HG02981 (cell line): ENCODE results near the gene KCNK5.

Source experiments
- ATAC-seq: cut with Tn5 transposase; IDR thresholded peaks from one replicate; pipeline ENCODE4 v1.9.1; 2021; ENCODE audit warnings: mild to moderate bottlenecking, moderate library complexity; ENCODE audit not compliant: unreplicated experiment

Gene KCNK5

GRCh38 chr6:39243809-39244208 lies 14.5 kb upstream of the KCNK5 start:
- no peak for ATAC-seq

DNA sequence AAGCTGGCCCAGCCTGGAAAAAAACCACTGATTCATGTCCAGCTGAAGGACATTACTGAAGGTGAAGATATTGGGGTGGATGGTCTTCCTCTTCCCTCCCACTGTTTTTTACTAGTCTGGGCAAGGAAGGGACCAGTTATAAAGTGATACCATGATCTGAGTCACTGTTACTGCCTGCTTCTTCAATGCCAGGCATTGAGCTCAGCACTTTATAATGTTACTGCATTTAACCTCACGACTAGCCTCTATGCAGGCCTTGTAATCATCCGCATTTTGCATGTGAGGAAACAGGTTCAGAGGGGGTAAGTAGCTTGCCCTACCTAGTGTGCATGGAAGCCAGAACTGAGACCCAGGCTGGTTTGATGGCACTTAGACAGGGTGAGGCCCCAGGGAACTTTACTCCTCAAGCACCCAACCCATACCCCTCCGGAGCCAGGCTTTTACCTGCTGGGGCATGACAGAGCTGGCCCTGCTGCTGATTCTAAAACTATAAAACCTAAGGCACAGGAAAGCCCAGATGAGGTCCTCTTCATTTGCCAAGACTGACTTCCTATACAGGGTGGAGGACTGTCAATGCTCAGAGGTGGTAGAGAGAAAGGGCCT lies 11.0 kb upstream of the KCNK5 start:
- no peak for ATAC-seq

DNA sequence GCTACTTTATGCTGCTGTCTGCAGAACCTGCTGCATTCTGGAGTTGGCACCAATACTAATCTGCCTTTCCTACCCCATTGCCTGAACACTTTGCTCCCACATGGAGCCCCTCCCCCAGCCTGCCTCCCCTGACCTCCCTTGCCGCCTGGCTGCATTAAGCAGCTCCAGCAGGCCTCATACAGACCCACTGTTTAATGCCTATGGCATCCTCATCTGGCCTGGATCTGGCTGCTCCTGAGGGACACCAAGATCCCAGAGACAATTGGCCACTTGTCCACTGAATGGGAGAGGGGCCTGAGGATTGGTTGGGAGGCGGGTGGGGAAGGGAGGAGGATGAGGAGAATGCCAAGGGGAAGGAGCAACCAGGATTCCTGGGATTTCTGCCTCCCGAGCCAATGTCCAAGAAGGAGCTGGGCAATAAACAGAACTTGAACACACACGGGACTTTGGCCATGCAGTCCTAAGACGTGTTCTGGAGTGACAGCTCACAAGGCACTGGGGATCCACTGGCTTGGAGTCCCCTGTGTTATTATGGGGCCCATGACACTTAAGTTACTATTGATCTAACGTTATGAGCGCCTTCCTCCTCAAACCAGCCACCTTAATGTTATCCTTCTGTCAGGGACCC lies 10.4 kb upstream of the KCNK5 start:
- no peak for ATAC-seq

DNA sequence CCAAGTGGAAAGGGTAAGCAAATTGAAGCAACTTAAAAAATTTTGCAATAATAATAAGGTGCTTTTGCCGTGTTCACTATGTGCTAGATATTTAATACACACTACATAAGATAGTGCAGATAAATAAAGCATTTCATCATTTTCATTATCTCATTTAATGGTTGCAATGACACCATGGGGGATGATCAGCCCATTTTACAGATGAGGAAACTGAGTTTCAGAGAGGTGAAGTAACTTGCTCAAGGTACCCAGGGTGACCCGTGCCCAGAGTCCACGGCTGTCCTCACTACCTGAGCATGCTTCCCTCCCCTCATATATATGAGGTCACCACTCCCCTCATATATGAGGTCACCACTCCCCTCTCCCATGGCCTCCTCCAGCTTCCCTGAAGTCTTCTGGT lies 7.5 kb upstream of the KCNK5 start:
- no peak for ATAC-seq

DNA sequence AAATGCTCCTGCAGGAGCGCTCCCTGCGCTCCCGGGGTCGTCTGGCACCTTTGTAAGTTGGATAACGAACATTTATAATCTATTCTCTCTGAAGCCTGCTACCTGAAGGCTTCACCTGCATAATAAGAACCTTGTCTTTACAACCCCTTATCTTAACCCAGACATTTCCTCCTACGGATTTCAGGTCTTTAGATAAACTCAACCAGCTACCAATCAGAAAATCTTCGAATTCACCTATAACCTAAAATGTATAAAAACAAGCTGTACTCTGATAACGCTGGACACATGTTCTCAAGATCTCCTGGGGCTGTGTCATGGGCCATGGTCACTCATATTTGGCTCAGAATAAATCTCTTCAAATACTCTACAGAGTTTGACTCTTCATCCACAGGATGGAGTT lies 4.1 kb upstream of the KCNK5 start:
- no peak for ATAC-seq

DNA sequence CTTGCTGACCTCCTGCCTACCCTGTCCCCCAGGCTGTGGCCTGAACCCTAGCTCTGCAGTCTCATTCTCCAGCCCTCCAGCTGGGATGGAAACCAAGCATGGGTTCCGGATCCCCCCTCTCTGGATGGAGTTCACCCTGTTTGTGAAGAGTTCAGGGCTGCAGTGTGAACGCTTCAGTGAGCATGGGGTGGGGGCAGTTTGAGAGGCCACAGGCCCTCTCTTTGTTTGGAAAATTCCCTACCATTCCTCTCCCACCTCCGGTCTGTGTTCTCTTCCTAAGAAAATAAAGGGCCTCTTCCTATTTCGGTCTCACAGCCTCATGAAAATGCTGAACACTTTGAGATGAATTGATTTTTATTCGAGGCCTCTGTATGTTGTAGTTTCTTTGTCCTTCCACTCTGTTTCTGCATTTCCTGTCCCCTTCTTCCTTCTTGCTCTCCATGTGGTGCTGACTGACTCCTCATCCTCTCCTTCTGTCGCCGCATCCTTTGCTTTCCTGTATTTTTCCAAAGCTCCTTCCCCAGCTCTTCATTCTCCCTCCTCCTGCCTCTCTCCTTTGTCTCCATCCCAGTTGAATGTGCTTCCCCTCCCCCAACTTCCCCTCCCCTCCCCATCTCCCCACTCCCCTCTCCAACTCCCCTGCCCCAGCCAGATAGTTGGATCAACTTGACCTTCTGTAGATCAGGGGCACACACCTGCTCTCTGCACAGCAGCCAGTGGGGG lies 2.4 kb upstream of the KCNK5 start:
- no peak for ATAC-seq

DNA sequence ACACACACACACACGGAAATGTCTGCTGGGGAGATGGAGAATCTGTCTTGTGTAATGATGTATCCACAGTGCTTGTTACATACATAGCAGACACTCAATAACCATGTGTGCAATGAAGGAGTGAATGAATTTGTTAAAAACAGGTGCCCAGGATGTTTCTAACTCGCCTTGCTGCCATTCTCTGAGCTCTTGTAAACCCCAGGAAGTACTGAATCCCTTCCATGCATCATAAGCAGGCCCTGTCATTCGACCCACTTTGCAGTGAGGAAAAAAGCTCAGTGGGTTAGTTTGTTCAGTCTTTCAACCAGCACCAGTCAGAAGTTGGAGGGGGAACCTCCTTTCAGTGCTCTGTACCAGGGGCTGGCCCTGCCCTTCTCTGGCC lies 1.4 kb upstream of the KCNK5 start:
- no peak for ATAC-seq

GRCh38 chr6:39228111-39228971 lies 934 bp downstream of the KCNK5 start:
- no peak for ATAC-seq

DNA sequence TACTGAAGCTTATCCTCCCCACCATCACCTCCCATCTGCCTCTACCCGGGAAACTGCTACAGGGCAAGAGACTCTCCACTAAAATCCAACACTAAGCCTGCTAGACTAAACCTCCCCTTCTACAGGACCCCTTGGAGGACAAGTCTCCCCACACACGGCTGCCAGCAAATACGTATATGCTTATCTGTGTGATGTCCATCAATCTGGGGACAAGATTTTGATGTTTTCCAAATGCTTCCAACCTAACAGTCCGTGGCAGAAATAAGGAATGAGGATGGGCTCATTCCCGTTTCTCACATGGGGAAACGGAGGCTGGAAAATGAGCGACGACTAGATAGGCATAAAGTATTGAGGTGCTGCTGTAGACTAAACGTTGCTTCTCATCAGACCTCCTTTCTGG lies 1.8 kb downstream of the KCNK5 start:
- no peak for ATAC-seq

- no peak for ATAC-seq
Measured at GRCh38 chr6:39226639-39227329, 2.5 kb downstream of the KCNK5 start.

DNA sequence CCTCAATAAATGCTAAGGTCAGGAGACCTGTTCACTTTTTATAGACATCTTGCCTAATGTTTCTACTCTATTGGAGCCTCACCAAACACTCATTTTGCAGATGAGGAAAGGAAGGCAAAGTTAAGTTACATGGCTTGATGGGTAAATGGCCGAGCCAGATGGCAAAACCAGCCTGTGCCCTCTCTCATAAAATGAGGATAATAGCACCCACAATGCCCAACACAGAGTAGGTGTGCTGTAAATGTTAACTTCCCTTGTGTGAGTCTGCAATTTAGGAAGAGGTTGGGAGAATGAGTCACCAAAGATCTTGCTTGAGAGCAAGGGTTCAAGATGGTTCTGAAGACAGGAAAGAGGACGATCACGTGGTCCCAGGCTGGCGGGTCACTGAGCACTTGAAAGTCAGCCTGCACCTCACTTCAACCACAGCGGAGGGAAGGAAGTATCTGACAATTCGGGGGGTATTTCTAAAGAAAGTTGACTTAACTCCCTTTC lies 3.3 kb downstream of the KCNK5 start:
- no peak for ATAC-seq

- ATAC-seq, result no peak
Measured at GRCh38 chr6:39225543-39225942, 3.7 kb downstream of the KCNK5 start.

DNA sequence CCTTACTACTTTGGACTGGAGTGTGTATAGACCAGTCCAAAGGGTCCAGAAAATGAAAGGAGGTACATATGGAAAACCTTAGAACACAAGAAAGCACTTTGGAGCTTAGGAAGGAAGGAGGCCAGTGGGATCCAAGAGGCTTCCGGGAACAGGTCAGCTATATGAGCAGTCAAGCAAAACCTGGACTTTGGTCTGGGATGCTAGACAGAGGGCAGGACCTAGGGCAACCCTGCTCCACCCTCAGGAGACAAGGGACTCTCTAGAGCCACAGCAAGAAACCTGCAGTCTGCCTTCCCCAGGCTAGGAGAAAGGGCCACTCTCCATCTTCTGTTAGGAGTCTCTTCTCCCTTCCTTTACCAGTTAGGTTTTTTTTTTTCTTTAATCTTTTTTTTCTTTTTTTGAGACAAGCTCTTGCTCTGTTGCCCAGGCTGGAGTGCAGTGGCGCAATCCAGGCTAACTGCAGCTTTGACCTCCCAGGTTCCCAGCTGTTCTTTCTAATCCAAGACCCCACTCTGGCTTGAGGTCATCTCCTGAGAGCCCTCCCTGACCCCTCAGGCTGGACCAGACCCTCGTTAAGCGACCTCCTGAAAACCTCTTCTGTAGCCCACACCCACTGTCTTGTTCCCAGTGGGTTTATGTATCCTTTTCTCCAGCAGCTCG lies 4.6 kb downstream of the KCNK5 start:
- no peak for ATAC-seq

GRCh38 chr6:39224011-39224410 lies 5.3 kb downstream of the KCNK5 start:
- ATAC-seq, result no peak

- no peak for ATAC-seq
Measured at GRCh38 chr6:39223555-39223954, 5.7 kb downstream of the KCNK5 start.

DNA sequence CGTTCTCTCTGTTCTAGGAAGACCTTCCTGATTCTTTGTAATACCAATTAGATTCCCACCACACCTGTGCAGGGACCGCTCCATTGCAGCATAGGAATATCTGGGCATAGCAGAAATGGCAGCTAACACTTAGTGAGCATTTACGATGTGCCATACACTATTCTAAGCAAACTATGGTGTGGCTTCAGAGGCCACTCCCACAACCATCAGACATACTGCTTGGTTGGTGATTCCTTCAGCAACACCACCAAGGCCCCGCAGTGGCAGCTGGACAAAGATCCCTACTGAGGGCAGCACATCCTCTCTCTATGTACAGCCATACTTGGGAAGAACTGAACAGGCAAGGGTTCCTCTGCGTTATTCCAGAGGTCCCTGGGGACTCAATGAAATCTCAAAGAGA lies 6.2 kb downstream of the KCNK5 start:
- ATAC-seq, result no peak

DNA sequence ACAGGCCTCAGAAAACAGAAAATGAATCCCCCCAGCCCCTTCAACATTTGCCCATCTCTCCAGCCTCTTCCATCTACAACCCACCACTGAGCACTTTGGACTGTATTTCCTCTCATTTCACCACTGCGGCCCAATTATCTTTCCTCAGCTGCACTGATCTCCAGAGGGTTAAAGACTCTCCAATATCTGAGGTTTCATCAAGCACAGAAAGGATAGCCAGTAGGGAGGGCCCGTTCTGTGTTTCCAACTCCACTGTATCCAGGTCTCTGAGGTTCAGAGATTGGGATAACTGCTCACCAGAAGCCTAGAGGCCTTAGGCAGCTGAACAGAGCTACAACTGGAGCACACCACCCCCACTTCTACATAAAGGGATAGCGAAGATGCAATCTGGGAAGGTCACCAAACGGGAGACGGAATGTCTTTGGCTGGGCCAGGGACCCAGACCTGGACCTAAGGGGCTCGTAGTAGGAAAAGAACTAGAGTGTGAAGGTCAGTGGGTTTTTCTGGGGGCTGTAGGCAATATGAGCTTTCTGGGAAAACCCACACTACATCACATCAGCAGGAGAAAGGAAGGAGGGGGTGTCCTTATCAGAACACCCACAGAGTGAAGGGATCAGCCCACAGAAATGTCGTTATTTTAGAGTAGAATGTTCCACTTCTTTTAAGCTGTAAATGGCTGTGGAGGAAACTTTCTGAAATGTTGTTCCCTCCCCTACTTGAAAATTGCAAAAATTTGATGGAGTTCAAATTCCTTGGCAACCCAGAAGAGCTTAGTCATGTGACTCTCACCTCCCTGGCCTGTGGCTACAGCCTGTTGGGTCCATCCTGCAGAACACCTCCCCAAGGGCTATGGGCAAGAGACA lies 7.3 kb downstream of the KCNK5 start:
- no peak for ATAC-seq

DNA sequence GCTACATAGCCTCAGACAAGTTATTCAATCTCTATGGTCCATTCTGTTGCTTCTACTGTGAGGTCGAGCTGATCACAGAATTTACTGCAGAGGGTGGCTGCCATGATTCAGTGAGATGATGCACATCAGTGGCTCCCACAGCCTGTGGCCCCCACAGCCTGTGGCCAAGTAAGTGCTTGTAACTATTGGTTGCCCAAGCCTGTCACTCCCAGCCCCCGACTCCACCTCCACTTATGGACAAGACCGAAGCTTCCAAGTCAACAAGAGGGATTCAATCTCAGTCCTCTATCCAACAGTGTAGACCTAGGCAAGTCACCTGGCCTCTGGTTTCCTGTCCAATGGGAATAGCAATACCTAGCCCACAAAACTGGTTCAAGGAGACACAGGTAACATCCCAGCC lies 8.2 kb downstream of the KCNK5 start:
- ATAC-seq, result no peak

- no peak for ATAC-seq
Measured at GRCh38 chr6:39218868-39219567, 10.3 kb downstream of the KCNK5 start.
